Mucosa of descending colon (tissue), 3 donors: ENCODE measurements around the gene ZNF550. TPM values are rescaled to one million over a fixed set of nuclear protein-coding genes. Genes with fewer than 3 reads are reported as not detected.

Source experiments
- ATAC-seq: fragments of 200-7000 bp; cut with Tn5 transposase; one replicate; pipeline ENCODE4 v1.9.1; 2020; ENCODE audit warnings: mild to moderate bottlenecking, moderate library complexity
- DNase-seq, 3 donors: peaks; one replicate each; pipeline ENCODE4 v3.0.0-alpha.2; 2020
- H3K36me3 ChIP-seq: fragments of 200-600 bp; one replicate; pipeline ENCODE4 v1.8.0; 2021; ENCODE audit warnings: low read depth, mild to moderate bottlenecking
- H3K4me1 ChIP-seq: fragments of 200-600 bp; one replicate; pipeline ENCODE4 v1.8.0; 2021; ENCODE audit warnings: low read depth, mild to moderate bottlenecking
- H3K4me3 ChIP-seq: fragments of 200-600 bp; one replicate; pipeline ENCODE4 v1.8.0; 2021; ENCODE audit warnings: mild to moderate bottlenecking
- H3K9me3 ChIP-seq: fragments of 200-600 bp; one replicate; pipeline ENCODE4 v1.8.0; 2021; ENCODE audit warnings: mild to moderate bottlenecking
- intact Hi-C, 2 donors: fragments of 100-400 bp; cut with DNase I in 1 of 2; cut with micrococcal nuclease in 1 of 2; formaldehyde crosslinking; loops; one replicate each; pipeline versions ENCODE4 v1.11.0 to v1.11.1; 2022; cut with DNase I, micrococcal nuclease
- total RNA-seq, 3 donors: library from RNA; stranded (reverse); fragmentation: NEBNext Ultra II Directional in 2 of 3; extraction: Animal tissue kit (Norgen Biotek cat#: 25700) in 2 of 3; gene quantifications; one replicate each; pipeline versions ENCODE4 v1.2.1 to v1.2.4, GENCODE V29; 2021 to 2023
- TF ChIP-seq, protein P1 (sequence below): fragments of 200-600 bp; IDR thresholded peaks from one replicate; pipeline ENCODE4 v1.8.0; 2022; ENCODE audit warnings: antibody characterized with exemption, mild to moderate bottlenecking
- donor health status: DM: no; HTN: no; CAD: no; lungs with moderate emphysema.
- donor health status: DM: no; HTN: no; CAD: no.
- donor health status: DM: no; HTN: yes; CAD: no.

Gene ZNF550
- total RNA-seq, 3 donors from 2014 or later, result 3.0 to 7.0 (median 4.5) TPM

DNA sequence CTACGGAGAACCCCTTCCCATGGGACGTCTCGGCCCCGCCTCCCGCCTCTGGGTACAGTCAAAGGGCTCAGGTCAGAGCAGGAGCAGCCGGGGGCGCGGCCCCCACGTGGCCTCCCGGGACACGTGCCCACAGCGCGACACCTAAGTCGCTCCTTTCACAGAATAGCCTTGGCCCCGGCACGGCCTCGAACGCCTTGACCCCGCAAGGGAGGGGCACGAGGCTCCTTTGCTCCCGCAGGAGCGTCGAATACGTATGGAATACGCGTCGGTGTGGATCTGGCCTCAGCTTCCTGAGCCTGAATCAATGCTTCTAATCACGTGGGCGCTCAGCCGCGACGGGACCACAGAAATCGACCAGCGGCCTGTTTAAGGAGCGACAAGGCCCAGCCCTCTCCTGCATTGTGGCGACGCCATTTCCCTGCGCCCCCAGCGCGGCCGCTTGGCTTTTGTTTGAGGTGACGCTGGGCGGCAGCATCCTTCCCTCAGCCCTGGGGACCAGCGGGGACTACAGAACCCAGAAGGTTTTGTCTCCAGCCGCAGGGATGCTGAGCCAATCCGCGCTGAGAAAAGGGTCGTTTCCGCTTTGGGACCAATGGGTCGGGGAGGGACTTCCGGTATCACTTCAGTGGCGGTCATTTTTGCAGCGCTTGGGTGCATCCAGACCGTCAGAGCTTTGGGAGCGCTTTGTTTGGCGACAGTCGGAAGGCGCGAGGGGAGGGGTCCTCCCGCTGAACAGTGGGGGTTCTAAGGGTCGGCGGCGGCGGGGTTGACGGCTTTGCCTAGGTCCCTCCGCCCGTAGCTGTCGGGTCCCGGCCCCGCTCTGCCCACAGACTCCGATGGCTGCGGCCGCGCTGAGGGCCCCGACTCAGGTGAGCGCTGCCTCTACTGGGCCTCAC is 24.1 kb upstream of the ZNF550 start, which contains the start of gene ZIK1:
Gene ZIK1, plus strand, starts transcription at position 625 of the 896 bp plus-strand sequence. Its CDS starts 212 bp downstream, at position 837.
- TF ChIP-seq, protein P1, sequence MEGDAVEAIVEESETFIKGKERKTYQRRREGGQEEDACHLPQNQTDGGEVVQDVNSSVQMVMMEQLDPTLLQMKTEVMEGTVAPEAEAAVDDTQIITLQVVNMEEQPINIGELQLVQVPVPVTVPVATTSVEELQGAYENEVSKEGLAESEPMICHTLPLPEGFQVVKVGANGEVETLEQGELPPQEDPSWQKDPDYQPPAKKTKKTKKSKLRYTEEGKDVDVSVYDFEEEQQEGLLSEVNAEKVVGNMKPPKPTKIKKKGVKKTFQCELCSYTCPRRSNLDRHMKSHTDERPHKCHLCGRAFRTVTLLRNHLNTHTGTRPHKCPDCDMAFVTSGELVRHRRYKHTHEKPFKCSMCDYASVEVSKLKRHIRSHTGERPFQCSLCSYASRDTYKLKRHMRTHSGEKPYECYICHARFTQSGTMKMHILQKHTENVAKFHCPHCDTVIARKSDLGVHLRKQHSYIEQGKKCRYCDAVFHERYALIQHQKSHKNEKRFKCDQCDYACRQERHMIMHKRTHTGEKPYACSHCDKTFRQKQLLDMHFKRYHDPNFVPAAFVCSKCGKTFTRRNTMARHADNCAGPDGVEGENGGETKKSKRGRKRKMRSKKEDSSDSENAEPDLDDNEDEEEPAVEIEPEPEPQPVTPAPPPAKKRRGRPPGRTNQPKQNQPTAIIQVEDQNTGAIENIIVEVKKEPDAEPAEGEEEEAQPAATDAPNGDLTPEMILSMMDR, result no peak
- intact Hi-C loops, result no loop called here
- H3K4me1 ChIP-seq, result no peaks in the 10 kb centered on the region
- ATAC-seq (peak; percentile 86), DNase-seq (peak; percentile 77 to 91 (median 87))
- H3K36me3 ChIP-seq, result peaks cover 3% of the 10 kb centered on the region
- peaks cover 50% of the 10 kb centered on the region for H3K9me3 ChIP-seq
- H3K4me3 ChIP-seq, result no peak within 1 kb of the TSS

DNA sequence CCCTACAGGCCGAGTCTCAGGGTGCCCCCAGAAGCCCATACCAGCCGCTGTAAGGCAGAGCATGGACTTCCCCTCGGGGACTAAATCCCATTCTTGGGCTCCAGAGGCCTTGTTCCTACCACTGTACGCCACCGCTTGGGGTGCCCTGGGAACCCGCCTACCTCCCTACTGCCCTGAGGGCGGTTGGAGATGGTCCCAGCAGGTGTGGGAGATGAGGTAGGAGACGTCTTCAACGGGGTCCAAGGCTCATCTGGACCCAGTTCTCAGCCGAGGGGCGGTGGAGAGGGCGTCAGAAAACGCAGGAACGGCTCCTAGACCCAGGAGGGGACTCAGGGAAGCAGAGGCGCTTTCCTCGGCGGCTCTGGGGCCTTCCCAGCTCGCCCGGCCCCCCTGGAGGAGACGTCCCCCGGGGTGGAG is 23.4 kb upstream of the ZNF550 start:
- DNase-seq, result no peak
- no peak for ATAC-seq
- intact Hi-C loops, result no loop called here
- Histone ChIP-seq H3K36me3 (peaks cover 3% of the 10 kb centered on the region), H3K4me1 (peaks cover 1% of the 10 kb centered on the region), H3K9me3 (peaks cover 44% of the 10 kb centered on the region), H3K4me3 (no peak overlapping the region)
- TF ChIP-seq, protein P1, result no peak

DNA sequence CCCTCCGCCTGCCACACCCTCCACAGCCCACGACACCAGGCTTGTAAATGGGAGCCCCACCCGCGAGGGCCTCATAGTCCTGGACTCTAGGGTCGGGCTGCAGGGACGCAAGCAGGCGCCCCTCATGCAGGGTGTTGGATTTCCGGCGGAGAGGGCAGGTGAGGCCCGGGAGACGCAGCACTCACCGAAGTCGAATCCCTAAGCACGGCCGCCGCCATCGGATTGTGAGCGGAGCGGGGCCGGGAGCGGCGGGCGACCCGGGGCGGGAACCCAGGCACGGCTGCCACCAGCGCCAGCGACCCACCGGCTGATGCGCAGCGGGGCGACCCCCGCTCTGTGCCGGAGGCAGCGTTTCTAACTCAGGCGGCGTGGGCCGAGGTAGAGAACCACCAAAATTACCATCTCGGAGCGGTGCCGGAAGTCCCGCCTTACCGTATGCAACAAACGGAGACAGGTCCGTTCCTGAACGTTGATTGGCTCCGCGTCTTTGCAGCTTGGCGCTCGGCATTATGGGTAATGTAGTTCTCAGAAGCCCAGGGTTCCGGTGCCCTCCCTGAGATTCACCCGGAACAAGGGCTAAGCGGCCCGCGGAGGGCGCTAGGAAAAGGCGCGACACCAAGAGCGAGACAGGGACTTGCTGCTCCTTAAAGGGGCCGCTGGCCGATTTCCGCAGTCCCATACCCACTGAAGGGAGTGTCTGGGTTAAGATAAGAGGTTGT is 19.0 kb upstream of the ZNF550 start, which contains the start of gene ZNF416:
Gene ZNF416, minus strand, starts transcription at position 425 of the 719 bp plus-strand sequence. Its CDS starts 207 bp downstream, at position 218.
- Histone ChIP-seq H3K4me1 (peaks cover 3% of the 10 kb centered on the region), H3K4me3 (peak within 1 kb of the TSS; percentile 91), H3K9me3 (peaks cover 49% of the 10 kb centered on the region), H3K36me3 (peaks cover 17% of the 10 kb centered on the region)
- DNase-seq, result peak; percentile 94 to 99 (median 96)
- peak; percentile 100 for ATAC-seq
- TF ChIP-seq, protein P1, result no peak
- intact Hi-C loops, result no loop called here

DNA sequence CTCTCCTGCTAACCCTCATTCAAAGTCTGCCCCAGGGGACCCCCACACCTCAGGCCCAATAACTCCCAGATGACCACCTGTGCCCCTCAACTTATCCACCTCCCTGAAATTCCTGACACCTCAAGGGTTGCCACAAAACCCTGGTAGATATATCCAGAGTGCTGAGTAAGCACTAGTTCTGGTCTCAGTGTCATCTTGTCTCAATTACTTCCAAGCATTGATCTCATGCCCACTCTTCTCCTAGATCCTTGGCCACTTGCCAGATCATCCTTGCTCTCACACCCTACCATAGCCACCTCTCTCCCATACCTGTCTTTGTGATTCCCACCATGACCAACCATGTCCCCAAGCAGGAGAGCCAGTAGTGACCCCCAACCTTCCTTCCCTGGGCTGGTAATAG is 17.0 kb upstream of the ZNF550 start:
- Histone ChIP-seq H3K4me3 (no peak overlapping the region), H3K4me1 (peaks cover 3% of the 10 kb centered on the region), H3K9me3 (peaks cover 60% of the 10 kb centered on the region), H3K36me3 (peaks cover 27% of the 10 kb centered on the region)
- ATAC-seq (no peak), DNase-seq (no peak)
- TF ChIP-seq, protein P1, result no peak
- intact Hi-C loops, result no loop called here

DNA sequence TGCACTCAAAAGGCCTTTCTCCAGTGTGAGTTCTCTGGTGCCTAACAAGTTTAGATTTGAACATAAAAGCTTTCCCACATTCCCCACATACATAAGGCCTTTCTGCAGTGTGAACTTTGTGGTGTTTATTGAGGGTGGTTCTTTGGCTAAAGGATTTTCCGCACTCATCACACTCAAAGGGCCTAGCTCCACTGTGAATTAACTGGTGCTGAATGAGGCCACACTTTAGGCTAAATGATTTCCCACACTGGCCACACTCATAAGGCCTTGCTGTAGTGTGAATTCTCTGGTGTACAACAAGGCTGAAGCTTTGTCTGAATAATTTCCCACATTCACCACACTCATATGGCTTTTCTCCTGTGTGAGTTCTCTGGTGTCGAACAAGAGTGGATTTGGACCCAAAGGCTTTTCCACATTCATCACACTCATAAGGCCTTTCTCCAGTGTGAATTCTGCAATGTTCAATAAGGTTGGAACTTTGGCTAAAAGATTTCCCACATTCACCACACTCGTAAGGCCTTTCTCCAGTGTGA is 12.8 kb upstream of the ZNF550 start:
- Histone ChIP-seq H3K4me1 (no peaks in the 10 kb centered on the region), H3K4me3 (no peak overlapping the region), H3K9me3 (peaks cover 98% of the 10 kb centered on the region), H3K36me3 (peaks cover 24% of the 10 kb centered on the region)
- DNase-seq (no peak), ATAC-seq (no peak)
- TF ChIP-seq, protein P1, result no peak
- intact Hi-C loops, result no loop called here
